Nephron progenitor cell (in vitro differentiated cells): ENCODE data around the gene C1orf116.

Source experiments
- DNase-seq: peaks from one replicate; pipeline ENCODE4 v3.0.0; 2021
- H3K27ac Mint-ChIP-seq: 2 replicates; pipeline ENCODE4 v1.8.0; 2021; ENCODE audit warnings: mild to moderate bottlenecking, moderate library complexity, mixed read lengths
- H3K27me3 Mint-ChIP-seq: 2 replicates; pipeline ENCODE4 v1.8.0; 2021; ENCODE audit warnings: mild to moderate bottlenecking, low read depth, mixed read lengths; ENCODE audit not compliant: poor library complexity
- H3K36me3 Mint-ChIP-seq: 2 replicates; pipeline ENCODE4 v1.8.0; 2021; ENCODE audit warnings: low read depth, mixed read lengths
- H3K4me1 Mint-ChIP-seq: 2 replicates; pipeline ENCODE4 v1.8.0; 2021; ENCODE audit warnings: mixed read lengths
- H3K4me3 Mint-ChIP-seq: 2 replicates; pipeline ENCODE4 v1.8.0; 2021; ENCODE audit warnings: mild to moderate bottlenecking, moderate library complexity, mixed read lengths
- H3K9me3 Mint-ChIP-seq: 2 replicates; pipeline ENCODE4 v1.8.0; 2021; ENCODE audit warnings: mild to moderate bottlenecking, moderate library complexity, mixed read lengths
- CTCF ChIP-seq: fragments of 200-600 bp; sonication (generic); IDR thresholded peaks from 2 replicates; pipeline ENCODE4 v1.5.0; 2021; ENCODE audit warnings: antibody characterized with exemption

Gene C1orf116

GRCh38 chr1:207077470-207078377 is 45.2 kb upstream of the C1orf116 start:
- Mint-ChIP-seq H3K4me3 (no peak overlapping the region), H3K36me3 (no peaks in the 10 kb centered on the region), H3K27me3 (peaks cover 9% of the 10 kb centered on the region), H3K9me3 (no peaks in the 10 kb centered on the region), H3K4me1 (peaks cover 6% of the 10 kb centered on the region), H3K27ac (no peak overlapping the region)
- peak; percentile 93 for TF ChIP-seq CTCF
- peak; percentile 64 for DNase-seq

- no peak for TF ChIP-seq CTCF
- H3K4me3 Mint-ChIP-seq: no peak overlapping the region
- DNase-seq: no peak
- H3K36me3 Mint-ChIP-seq: no peaks in the 10 kb centered on the region
- peaks cover 13% of the 10 kb centered on the region for H3K4me1 Mint-ChIP-seq
- H3K9me3 Mint-ChIP-seq: no peaks in the 10 kb centered on the region
- peaks cover 9% of the 10 kb centered on the region for H3K27me3 Mint-ChIP-seq
- H3K27ac Mint-ChIP-seq: no peak overlapping the region
Measured at GRCh38 chr1:207077012-207077411, 44.5 kb upstream of the C1orf116 start.

GRCh38 chr1:207076181-207076955 is 43.8 kb upstream of the C1orf116 start:
- Mint-ChIP-seq H3K4me1 (peaks cover 19% of the 10 kb centered on the region), H3K9me3 (no peaks in the 10 kb centered on the region), H3K27ac (no peak overlapping the region), H3K4me3 (no peak overlapping the region), H3K36me3 (no peaks in the 10 kb centered on the region), H3K27me3 (peaks cover 9% of the 10 kb centered on the region)
- TF ChIP-seq CTCF: no peak
- no peak for DNase-seq

- Mint-ChIP-seq H3K4me1 (peaks cover 33% of the 10 kb centered on the region), H3K27me3 (peaks cover 4% of the 10 kb centered on the region), H3K9me3 (no peaks in the 10 kb centered on the region), H3K27ac (no peak overlapping the region), H3K4me3 (no peak overlapping the region), H3K36me3 (peaks cover 3% of the 10 kb centered on the region)
- TF ChIP-seq CTCF: no peak
- DNase-seq: no peak
Measured at GRCh38 chr1:207073906-207074820, 41.6 kb upstream of the C1orf116 start.

GRCh38 chr1:207072233-207072632 is 39.7 kb upstream of the C1orf116 start:
- peaks cover 7% of the 10 kb centered on the region for H3K27me3 Mint-ChIP-seq
- TF ChIP-seq CTCF: no peak
- H3K4me1 Mint-ChIP-seq: peaks cover 43% of the 10 kb centered on the region
- DNase-seq: peak; percentile 18
- peak overlapping the region; percentile 58 for H3K27ac Mint-ChIP-seq
- H3K4me3 Mint-ChIP-seq: no peak overlapping the region
- H3K36me3 Mint-ChIP-seq: peaks cover 7% of the 10 kb centered on the region
- H3K9me3 Mint-ChIP-seq: no peaks in the 10 kb centered on the region
